Renal cortex interstitium (tissue), 15 donors: ENCODE measurements around the gene GLRB. TPM values are rescaled to one million over a fixed set of nuclear protein-coding genes. Genes with fewer than 3 reads are reported as not detected.
A peak's percentile ranks its signal among the peaks of the same experiment; 100 is the strongest.
"Not testable (repeated sequence)": the region's sequence is repeated elsewhere in the genome, so short reads cannot be mapped to it uniquely, and the experiment has no call there.

ENCODE experiments used
- DNase-seq, 11 donors: peaks; one replicate each; pipeline ENCODE4 v3.0.0-alpha.2; 2013; ENCODE audit warnings: low read depth in 9 of 11, low spot score in 4 of 11; ENCODE audit errors: extremely low read depth in 1 of 11
- long read RNA-seq, 16 experiments: transcript quantifications; one replicate each; lab custom pipeline, GENCODE V29; 2026
- polyA plus RNA-seq, 3 donors: library from polyadenylated mRNA; unstranded; fragments of 120-200 nt; gene quantifications; one replicate each; pipeline ENCODE4 v1.2.1, GENCODE V29; 2013; ENCODE audit not compliant: insufficient read length in 3 of 3

GLRB gene
- polyA plus RNA-seq: 10 to 100 TPM; 13.0 to 16.5 (median 13.4) TPM
- long read RNA-seq, donor 1, partial matches to known transcripts: 0 of 3 reads
- long read RNA-seq, donor 1, other reads (novel, unspliced or antisense): 0 of 3 reads
- long read RNA-seq, donor 2, partial matches to known transcripts: 0 of 2 reads
- long read RNA-seq, donor 2, other reads (novel, unspliced or antisense): 0 of 2 reads
- long read RNA-seq, donor 3, partial matches to known transcripts: 0 of 5 reads
- long read RNA-seq, donor 3, other reads (novel, unspliced or antisense): 0 of 5 reads
- long read RNA-seq, donor 4, partial matches to known transcripts: 0 of 4 reads
- long read RNA-seq, donor 4, other reads (novel, unspliced or antisense): 0 of 4 reads
- long read RNA-seq, donor 5: 0 reads
- long read RNA-seq, donor 6, partial matches to known transcripts: 0 of 1 reads
- long read RNA-seq, donor 6, other reads (novel, unspliced or antisense): 0 of 1 reads
- long read RNA-seq, donor 7, partial matches to known transcripts: 0 of 3 reads
- long read RNA-seq, donor 7, other reads (novel, unspliced or antisense): 0 of 3 reads
- long read RNA-seq, donor 8: 0 reads
- long read RNA-seq, donor 9, partial matches to known transcripts: 0 of 5 reads
- long read RNA-seq, donor 9, other reads (novel, unspliced or antisense): 0 of 5 reads
- long read RNA-seq, donor 10, partial matches to known transcripts: 0 of 4 reads
- long read RNA-seq, donor 10, other reads (novel, unspliced or antisense): 0 of 4 reads
- long read RNA-seq, donor 11, partial matches to known transcripts: 0 of 4 reads
- long read RNA-seq, donor 11, other reads (novel, unspliced or antisense): 0 of 4 reads
- long read RNA-seq, donor 12, partial matches to known transcripts: 0 of 4 reads
- long read RNA-seq, donor 12, other reads (novel, unspliced or antisense): 0 of 4 reads
- long read RNA-seq, donor 13: 0 reads
- long read RNA-seq, donor 14, partial matches to known transcripts: 0 of 4 reads
- long read RNA-seq, donor 14, other reads (novel, unspliced or antisense): 0 of 4 reads
- long read RNA-seq, donor 15, partial matches to known transcripts: 0 of 3 reads
- long read RNA-seq, donor 15, other reads (novel, unspliced or antisense): 0 of 3 reads
- long read RNA-seq, donor 16, transcript GLRB-201 (10 exons, 3,126 nt): major isoform, 6 of 6 reads
- long read RNA-seq, donor 16, partial matches to known transcripts: 0 of 6 reads
- long read RNA-seq, donor 16, other reads (novel, unspliced or antisense): 0 of 6 reads

DNA sequence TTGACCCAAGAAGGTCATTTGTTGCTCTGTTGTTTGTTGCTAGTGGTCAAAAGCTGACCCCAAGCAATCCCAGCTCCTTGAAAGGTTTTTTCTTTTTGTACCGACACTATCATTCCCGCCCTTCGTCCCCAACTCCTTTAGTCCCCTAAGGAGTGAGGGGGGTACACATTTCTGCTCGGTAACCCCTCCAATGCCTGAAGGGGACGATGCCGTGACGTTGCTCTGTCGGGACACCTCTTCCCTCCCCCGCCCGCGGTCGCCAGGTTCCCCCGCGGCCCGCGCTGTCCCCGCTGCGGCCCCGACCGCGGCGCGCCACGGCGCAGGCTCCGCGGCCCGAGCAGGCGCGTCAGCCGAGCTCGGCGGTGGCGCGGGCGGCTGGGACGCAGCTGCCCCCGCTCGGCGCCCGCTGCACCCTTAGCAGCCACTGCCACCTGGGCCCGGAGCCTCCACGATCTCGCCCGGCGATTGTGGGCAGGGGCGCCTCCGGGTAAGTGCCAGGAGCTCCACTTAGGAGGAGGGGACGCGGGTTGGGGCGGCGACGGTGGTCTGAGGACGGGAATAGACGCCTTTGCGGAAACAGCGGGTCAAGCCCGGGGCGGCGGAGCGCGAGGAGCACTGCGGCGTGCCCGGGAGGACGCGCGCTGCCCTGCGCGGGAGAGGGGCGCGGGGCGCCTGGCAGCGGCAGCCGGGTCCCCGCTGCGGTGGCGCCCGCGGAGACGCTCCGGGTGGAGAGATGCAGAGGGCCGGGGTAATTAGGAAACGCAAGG, at the start of gene GLRB:
Gene GLRB, plus strand, starts transcription at position 340 of the 767 bp plus-strand sequence. CDS start 1,875 bp downstream, outside the sequence.
- DNase-seq: peak in 9 of 11 donors; percentile 15 to 37 (median 25)

DNA sequence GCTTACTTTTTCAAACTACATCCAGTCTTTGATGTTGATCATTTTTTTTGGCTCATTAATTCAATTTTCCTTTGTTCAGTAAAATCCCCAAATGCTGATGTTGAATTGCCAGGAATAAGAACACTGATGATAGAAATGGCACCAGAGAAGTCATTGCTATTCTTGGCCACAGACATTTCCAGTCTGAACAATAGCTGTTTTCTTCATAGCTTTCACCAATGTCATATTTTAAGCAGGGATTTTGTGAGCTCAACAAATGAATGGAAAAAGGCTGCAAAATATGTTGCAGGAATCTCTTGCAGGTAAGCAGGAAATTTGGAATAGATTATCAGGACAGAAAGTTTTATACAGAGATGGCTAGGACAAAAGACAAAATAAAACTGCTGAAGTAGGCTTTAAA, 40.5 kb upstream of the GLRB start:
- no peak for DNase-seq

DNA sequence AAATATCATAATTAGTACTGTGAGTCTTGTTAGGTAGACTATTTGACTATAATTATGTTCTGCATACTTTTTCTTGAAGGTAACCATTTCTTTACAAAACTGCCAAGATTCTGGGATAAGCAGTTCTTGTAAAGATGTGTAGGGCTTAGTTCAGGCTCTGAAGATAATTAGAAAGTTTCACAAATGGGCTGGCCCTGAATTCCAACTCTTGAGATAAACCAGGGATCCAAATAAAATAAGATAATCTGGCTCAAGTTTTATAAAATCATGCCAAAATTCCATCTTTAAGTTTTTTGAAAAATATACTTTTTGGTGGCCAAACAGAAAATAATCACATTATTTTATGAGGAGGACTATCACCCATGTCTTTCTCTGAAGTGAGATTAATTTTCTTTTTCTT, 35.5 kb upstream of the GLRB start:
- DNase-seq: no peak

DNA sequence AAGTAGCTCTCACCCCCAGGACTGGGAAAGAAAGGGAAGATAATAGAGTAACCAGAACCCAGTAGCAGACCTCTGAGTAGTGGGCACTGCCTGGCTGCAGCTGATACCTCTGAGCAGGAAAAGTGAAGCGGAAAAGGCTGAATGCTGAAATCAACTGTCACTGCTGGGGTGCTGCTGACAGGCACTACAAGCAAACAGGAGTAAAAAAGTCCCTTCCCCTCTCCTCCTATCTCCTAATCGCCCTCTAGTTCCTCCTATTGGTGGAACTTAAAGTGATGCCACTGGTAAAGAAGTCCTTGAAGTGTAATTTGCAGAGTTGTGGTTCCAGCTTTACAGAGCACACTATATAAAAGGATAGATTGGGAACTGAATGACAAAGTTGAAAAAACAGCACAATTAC, 32.8 kb upstream of the GLRB start:
- DNase-seq: peak in 2 of 11 donors; percentile 4 to 8

DNA sequence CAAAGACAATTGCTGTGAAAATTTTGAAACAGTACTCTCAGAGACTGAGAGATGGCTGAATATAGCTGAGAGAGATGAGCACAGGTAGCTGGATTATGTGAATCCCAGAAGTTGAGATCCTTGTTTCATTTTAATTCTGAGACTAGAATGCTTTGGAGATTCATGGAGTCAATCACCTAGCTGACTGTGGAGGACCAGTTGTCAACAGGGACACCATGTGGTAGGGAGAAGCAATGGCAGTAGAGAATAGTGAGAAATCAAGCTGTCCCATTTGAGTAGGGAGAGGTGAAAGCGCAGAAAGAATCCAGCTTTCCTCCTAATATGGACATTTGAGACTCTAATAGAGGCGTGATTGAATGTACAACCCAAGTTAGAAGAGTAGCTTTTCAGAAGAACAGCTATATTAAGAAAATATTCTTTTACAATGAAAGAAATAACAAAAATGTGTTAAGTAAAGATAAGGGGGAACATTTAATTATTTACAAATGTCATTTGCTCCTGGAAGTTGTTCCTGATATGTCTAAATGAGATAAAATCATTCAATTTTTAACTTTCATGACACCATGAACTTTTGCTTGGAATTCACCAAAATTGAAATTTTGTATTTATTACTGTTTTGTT, 30.3 kb upstream of the GLRB start:
- peak in 10 of 11 donors; percentile 9 to 61 (median 27) for DNase-seq

DNA sequence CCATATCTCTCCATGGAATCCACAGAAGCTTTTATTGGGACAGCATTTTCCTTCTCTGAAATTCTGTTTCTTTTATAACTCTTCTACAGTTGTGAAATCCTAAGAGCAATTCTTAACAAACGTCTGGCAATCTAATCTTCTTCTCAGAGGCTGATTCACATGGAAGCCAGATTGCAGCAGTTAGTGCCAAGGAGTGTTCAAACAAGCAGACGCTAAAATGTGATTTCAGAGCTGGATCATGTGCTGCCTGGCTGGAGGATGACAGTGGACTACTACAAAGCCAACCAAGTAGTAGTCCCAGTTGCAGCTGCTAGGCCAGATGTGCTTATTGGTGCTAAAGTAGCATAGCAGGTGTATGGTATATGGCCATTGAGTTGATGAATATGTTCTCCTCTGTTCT, 27.7 kb upstream of the GLRB start:
- no peak for DNase-seq

DNA sequence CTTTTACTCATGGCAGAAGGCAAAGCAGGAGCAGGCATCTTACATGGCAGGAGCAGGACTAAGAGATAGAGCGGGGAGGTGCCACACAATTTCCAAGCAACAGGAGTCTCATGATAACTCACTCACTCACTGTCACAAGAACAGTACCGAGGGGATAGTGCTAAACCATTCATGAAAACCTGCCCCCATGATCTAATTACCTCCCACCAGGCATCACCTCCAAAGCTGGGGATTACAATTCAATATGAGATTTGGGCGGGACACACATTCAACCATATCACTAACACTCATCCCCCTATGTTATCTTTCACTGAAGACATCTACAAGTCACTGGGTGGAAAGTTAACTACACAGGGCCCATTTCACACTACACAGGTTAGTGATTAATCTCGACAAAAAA, 25.4 kb upstream of the GLRB start:
- no peak for DNase-seq

DNA sequence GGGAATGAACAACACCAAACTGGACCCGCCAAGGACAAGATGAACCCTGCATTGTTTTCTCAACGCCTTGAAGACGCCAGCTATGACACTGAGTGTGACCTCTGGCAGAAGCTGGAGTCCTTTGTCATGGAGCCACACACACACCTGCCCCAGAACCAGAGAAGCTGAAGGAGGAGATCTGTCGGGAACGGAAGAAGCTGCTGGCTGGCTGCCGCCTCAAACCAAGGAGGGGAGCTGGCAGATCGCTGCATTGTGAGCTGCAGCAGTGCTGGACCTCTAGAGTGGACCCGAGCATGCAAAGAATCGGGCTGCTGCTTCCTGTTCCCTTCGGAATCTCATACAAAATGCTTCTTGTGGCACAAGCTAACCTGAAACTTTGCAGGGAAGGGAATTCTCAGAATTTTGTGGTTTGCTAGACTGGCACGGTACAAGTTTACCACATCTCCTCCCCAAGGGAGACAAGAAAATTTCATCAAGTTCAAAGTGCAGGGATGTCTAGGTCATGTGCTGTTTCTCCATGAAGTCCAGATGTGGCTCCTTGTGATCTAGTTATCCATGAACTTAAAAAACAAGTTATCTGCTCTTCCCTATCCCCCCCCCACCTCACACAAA, 23.4 kb upstream of the GLRB start:
- no peak for DNase-seq

DNA sequence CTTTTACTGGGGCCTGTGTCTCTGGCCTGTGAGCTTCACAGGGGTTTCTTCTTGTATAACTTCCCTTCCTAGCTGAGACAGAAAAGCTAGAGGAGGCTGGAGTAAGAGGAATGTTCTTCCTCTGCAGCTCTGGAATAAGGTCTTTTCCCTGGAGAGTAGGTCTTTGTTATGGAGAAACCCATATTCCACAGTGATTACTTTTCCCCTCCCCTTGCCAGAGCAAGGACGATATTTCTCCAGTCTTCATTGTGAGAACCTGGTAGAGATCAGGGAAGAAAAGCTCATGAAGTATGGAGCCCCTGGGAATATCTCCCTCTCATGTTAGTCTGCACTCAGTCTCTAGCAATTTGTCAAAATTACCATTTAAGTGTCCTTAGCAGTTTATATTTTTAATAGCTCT, 18.7 kb upstream of the GLRB start:
- no peak for DNase-seq

DNA sequence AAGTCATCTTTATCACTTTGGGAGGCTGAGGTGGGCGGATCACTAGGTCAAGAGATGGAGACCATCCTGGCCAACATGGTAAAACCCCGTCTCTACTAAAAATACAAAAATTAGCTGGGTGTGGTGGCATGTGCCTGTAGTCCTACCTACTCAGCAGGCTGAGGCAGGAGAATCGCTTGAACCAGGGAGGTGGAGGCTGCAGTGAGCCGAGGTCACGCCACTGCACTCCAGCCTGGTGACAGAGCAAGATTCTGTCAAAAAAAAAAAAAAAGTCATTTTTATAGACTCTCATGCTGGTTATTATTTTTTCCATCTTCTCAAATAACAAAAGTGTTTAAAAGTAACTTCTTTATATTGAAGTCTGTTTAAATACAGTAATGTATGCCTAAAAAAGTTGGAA, 17.1 kb upstream of the GLRB start:
- DNase-seq: not testable (repeated sequence)

DNA sequence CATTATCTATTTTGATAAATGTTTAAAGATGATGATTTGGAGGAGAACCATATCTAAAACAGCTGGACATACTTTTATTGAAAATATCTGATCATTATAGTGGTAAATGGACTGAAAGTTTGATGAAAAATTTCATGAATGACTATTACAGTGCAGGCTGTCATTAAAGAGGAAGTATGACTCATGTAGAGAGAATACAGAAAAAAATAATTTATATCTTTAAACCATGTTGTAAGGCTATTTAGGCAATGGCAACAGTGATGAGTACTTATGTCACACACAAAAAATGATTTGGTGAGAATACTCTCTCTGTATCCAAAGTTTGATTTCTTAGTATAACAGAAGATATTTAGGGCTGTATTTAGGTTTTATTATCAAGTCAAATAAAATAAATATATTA, 3.9 kb upstream of the GLRB start:
- no peak for DNase-seq

DNA sequence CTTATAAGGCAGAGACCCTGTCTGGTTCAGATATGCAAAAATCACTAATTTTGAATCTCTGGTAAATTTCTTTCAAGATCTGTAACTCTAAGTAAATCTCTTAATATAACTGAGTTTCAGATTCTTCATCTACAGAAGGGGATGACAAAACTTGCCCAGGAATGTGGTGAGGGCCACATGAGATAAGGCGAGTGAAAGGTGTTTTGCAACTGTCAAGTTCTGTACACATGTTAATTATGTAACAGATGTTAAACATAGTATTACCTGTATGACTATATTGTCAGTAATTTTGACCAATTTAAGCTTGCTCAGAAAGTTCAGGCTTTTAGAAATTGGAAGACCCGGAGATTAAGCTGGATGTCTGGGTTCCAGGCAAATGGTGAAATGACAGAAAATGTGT, 549 bp upstream of the GLRB start:
- DNase-seq: no peak

DNA sequence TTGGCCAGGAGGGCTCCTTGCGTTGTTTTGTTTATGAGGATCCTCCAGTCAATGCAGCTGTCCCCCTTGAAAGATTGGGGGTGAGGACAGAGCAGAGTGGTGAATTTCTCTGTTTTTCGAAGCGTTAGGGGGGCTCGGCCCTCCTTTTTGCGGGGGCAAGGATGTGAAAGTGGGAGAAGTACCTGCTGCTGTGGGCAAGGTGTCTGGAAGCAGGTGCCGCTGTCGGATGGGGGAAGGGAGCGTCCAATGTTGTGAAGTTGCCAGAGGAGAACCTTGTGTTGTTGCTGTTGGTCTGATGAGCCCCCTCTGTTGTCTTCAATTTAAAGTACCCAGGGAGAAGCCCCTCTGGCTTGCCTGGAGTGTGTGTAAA, 613 bp downstream of the GLRB start:
- DNase-seq: peak in 8 of 11 donors; percentile 9 to 30 (median 24)

DNA sequence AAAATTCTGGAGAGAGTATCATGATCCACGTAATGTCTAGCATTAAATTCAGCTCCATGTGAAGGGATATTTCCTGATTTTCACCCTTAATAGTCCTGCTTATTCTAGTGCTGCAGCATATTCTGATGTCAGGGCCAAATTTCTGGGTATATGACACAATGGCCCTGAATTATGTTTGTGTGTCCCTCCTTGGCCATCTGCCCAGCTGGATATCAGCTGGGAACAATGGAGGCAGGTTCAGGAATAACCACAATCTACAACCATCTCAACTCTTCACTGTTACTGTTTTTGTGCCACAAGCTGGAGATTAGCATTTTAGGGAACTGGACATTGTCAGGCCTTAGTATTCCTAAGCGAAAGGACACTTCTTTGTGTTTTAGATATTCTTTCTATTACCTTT, 3.5 kb downstream of the GLRB start:
- no peak for DNase-seq

DNA sequence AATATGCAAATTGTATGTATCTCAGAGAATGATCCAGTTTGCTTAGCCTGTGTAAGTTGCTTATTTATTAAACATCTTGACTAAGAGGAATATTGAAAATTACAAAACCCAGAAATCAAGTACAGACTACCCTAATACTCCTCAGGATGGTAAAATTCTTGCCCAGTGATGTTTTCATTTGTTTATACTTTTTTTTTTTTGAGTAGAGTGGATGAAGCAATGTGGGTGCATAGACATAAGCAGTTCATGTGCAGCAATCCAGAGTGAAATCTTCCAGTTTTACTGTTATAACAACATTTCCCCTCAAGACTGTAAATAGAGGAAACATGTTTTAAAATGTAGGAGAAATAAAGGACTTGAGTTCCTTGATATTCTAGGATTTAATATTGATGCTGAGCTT, 4.7 kb downstream of the GLRB start:
- no peak for DNase-seq

DNA sequence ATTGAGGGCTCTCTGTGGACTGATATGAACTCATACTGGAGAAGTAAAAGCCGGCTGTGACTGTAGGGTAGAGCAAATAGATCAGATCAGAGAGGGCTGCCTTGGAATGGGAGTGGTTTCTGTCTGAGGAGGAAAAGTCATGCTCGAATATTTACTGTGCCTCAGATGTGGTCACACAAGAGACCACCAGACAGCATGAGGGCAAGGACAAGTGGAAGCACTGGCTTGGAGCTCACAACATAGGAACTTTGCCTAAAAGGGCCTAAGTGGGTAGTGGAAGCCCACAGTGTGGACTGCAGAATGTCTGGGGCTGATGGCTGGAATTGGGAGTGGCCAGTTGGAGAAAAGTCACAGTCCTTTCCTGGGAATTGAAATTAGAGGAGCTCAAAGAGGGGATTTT, 19.8 kb downstream of the GLRB start:
- DNase-seq: no peak

DNA sequence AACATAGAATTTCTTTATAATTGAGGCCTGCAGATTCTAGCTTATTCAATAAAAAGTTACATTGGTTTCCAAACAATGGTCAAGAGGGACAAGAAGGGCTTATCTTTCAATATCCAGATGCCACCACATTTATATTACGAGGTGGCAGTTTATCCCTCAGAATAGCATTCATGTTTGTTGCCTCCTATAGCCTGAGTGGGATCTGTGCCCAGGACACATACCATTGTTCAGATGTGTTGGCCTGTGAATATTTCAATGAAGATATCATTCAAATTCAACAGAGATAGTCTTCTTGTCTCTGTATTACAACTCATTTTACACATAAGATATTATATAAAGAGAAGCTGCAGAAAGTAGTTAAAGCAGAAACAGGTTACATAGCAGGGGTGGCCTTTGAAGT, 20.5 kb downstream of the GLRB start:
- DNase-seq: no peak

DNA sequence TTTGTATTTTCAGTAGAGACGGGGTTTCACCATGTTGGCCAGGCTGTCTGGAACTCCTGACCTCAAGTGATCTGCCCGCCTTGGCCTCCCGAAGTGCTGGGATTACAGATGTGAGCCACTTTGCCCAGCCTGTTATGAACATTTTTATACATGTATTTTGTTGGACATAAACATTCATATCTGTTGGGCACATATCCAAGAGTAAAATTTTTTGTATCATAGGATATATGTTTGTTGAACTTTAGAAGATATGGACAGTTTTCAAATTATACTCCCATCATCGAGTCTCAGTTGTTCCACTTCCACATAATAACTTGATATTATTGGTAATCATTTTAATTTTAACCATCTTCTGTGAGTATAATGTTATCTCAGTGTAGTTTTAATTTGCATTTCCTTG, 23.6 kb downstream of the GLRB start:
- no peak for DNase-seq
